Measurements from ENCODE around the gene KCNK4.
"Not testable (repeated sequence)": the region's sequence is repeated elsewhere in the genome, so short reads cannot be mapped to it uniquely, and the experiment has no call there.

KCNK4 gene
- 0 to 0.19 (median 0.07) reads per million in 3 experiments for total RNA-seq

DNA sequence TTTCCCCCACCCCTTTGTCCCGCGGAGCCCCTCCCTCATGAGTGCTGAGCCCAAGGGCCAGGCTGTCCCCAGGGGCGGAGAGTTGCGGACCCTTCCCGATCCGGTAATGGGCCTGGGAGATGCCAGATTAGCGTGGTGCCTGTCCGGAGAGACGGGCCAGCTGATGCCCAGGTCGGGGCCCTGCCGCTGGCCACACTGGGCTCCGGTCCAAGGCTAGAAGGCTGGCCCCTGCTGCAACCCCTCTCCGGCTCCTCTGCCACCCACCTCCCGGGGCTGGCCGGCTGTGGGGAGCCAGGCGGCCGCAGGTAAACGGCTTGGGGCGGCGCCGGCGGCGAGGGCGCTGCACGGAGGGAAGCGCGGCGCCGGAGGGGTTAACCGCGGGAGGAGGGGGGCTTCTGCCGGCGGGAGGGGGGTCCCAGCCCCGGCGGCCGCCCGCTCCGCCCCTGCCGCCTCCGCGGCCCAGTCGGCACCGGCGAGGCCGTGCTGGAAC is at the start of gene KCNK4:
KCNK4 (plus strand) TSS at position 41 of the 490 bp plus-strand sequence. CDS start 1,717 bp downstream, outside the sequence.
- no peak for DNase-seq

DNA sequence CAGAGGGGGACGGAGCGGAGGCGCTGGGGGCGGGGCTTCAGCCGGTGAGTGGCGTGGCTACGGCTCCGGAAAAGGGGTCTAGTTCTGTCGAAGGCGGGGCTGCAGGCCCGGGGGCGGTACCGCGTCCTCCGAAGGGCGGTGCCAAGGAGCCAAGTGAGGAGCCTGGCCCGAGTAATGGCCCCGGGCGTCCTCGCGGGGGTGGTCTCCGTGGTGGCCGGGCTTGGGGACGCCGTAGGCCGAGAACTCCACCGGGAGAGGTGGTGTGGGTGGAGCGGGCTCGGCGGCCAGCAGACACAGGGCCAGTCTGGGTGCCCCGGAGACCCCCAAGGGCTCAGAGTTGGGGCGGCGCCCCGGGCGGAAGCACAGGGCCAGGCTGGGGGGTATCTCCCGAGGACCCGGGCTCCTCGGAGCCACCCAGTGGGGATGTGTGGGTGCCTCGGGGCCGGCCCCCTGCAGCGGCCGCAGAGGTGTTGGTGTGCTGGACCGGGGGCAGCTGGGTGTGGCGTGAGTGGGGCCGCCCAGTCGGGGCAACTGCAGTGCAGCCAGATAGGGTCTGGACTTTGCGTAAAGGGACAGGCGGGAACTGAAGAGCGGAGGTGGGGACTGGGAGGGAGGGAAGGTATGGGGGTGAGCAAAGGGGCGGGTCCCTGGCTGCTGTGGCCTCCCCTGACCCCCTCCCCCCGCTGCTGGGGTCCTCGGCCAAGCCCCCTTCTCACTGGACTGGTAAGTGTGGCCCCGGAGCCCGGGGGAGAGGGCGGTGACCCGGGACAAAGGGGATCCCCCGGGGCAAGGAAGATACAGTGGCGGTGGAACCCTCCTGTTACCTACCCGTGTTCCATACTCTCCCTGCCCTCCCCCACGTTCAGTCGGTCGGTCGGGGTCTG is 49.4 kb upstream of the KCNK4 start:
- no peak for DNase-seq

DNA sequence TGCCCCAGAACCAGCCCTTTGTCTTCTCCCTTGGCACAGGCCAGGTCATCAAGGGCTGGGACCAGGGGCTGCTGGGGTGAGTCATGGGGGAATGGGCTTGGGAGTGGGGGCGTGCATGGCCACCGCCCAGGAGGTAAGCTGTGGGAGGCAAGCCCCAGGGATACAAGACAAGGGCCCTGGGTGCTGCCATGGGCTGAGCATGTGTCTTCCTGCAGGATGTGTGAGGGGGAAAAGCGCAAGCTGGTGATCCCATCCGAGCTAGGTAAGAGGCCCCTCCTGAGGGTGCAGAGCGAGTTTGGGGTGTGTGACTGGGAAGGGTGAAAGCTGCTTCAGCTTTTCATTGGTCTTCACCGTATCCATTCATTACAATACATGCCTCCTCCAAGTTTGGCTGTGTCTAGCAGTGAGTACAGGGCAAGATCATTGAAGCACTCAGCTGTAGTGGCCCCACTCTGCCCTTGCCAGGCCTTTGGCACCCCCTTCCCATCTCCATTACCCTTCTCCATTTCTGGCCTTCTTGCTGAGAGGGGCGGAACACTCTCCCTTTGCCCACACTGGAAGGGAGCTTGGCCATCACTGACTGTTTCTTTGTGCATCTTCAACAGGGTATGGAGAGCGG is 47.8 kb upstream of the KCNK4 start:
- DNase-seq, result no peak

DNA sequence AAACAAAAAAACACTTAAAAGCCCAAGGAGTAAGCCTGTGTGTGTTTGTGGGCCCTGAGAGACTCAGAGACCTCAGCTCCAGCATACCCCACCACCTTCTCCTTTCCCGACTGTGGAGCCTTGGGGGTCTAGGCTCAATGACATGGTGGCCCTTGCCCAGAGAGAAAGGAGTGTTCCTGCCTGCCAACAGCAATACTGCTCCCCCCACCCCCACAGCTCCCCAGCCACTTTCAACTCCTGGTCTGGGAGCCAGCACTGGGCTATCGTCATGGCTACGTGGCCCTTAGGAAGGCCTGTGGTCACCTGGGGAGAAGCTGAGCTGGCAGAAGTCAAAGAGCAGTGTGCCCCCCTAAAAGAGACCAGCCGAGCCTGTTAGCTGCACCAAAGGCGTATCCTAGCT is 47.0 kb upstream of the KCNK4 start:
- no peak for DNase-seq

DNA sequence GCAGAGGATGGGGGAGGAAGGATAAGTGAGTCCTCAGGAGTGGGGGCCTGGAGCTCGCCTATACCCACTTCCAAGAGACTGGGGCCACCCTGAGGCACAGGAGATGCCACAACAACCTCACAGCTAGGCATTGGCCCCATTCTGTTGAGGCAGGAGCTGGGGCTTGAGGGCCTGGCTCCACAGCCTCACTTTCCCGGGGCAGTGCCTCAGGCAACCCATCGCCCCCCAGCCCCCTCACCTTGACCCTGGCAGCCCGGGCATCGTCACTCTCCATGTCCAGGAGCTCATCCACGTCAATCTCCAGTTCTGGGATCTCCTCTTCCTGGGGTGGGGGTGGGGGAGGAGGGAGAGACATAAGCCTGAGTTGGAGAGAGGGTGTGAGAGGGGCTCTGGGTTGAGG is 46.1 kb upstream of the KCNK4 start:
- no peak for DNase-seq

DNA sequence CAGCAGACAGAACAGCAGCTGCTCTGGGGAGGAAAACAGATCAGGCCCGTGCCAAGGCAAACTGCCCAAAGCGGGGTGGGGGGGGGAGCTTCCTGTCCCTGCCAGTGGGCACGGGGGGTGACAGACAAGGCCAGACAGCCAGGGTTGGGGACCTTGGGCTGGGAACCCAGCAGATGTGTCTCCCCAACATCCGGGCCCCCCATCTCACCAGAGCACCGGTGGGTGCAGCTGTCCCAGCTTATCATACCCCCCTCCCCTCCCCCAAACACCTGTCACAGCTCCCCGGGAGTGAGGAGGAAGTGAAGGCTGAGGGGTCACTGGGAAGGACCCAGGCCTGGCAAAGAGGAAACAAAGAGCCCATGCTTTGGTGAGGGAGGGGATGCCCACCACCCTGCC is 45.7 kb upstream of the KCNK4 start:
- peak; percentile 27 for DNase-seq

DNA sequence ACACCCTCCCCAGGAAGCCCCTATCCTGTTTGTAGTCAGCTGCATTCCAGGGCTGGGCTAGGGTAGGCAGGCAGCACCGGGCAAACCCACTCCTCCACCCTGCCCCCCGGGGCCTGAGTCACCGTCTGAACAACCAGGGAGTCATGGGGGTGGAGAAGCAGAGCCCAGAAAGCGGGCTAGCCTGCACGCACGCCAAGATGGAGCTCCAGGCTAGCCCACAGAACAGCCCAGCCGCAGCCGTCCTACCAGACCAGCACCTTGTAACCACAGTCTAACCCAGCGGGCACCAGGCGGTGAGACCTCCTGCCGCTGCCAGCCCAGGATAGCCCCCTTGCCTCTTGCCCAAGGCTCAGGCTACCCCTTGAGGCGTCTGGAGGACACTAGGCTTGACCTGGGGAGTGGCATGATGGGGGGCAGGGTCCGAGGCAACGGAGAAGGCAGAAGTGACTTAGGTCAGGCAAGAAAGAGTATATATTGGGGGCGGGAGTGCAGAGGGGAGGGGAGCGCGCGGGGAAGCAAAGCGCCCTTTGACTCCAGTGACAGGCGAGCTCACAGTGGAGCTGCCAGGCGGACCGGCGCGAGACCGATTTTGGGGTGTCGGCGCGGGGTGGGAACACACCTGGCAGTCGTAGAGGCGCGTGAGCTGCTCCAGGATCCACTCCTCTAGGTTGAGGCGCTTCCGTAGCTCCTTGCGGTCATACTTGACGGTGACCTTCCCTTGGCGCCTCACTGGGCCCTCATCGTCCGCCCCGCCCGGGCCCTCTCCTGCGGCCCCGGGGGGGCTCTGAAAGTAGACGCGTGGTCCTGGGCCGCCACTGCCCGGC is 45.1 kb upstream of the KCNK4 start:
- peak; percentile 30 for DNase-seq

DNA sequence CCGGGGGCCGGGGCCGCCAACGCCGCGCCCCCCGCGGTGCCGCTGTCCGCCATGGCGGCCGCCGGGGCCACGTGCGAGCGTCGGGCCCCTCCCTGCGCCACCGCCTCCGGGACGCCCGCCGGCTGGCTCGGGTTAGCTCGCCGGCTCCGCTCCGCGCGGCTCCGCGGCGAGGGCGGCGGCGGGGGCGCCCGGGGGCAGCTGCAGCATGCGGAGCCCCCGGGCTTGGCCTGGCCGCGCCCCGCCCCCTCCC is 44.6 kb upstream of the KCNK4 start:
- DNase-seq, result not testable (repeated sequence)

DNA sequence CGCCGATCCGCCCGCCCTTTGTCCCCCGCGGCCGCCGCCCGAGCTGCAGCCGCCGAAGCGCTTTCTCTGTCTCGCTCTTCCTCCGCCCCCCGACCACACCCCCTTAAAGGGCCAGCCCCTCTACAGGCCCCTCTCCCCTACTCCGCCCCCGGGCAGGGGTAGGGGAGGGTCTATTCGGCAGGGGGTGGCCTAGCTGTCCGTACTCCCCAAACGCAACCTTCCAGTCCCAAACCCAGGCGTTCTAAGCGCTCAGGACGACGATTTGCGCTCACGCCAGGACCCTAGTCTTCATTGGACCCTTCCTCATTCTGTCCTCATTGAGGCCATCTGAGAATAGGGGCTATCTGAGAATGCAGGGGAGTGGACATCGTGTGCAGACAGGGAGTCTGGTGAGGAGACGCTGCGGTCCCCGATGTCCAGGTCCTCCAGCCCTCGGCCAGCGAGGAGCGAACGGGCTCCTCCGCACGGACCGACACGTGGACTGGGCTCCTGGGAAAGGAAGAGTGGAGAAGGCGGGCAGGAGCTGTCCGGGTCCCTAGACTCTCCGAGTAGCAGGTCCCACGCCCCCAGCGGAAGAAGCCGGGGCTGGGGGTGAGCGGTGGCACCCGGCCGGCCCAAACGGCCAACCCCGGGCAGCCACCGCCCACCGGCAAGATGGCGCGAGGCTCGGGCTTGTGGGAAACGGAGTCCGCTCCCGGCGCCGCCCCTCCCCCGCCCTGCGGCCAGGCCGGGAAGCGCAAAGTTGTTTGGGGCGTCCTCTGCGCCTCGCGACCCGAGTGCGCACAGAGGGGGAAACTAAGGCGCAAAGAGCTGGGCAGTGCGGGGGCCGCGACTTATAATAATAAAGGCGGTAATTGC is 44.0 kb upstream of the KCNK4 start, which contains the start of gene PPP1R14B:
PPP1R14B (minus strand) TSS at position 73 of the 858 bp plus-strand sequence. CDS start 270 bp downstream, outside the sequence.
- peak; percentile 71 for DNase-seq

DNA sequence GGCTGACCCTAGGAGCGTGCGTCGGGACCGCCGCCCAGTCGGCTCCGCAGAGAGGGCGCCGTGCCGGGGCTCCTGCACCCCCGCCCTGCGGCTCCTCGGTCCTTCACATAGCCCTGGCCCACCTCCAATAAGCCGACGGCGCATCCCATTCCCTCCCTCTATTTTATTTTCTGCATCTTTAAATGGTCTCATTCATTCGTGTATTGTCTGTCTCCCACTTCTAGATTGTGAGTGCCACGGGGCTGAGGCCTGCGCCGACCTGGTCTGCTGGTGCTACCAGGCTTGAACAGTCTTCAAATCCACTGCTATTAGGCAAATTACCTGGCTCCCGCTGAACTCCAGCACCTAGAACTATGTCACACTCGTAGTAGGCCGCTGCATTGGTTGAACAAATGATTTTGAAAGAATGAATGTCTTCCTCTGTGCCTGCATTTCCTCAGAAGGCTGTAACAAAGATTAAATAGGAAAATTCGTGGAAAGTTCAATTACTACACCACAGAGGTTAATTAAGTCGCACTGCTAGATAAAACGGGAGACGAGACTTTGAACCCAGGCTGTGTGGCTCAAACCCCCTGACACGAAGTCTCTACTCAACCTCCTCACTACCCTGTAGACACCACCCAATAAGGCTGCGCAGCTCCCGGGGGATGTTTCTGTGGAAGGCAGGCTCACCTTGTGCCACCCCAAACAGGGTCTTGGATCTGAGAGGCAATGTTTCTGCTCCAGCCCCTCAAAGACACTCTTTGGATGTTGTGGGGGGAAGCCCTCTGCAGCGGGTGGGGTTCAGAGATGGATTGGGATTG is 43.2 kb upstream of the KCNK4 start:
- DNase-seq, result no peak

DNA sequence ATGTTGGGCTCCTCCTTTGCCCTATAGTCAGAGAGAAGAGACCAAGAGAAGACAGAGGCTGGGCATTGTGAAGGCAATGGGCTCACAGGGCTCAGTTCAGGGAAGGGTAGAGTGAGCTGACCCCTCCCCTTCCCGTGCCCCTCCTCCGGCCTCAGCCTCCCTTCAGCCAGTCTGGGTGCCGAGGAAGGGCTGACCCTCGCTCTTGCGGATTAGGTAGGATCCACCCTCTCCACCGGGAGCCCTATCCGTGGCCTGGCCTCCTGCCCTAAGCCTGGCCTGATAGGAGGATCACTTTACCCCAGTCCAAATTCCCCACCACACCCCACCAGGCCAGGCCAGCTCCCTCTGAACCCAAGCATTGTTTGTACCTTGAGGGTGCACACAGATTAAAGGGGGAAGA is 42.5 kb upstream of the KCNK4 start:
- no peak for DNase-seq

DNA sequence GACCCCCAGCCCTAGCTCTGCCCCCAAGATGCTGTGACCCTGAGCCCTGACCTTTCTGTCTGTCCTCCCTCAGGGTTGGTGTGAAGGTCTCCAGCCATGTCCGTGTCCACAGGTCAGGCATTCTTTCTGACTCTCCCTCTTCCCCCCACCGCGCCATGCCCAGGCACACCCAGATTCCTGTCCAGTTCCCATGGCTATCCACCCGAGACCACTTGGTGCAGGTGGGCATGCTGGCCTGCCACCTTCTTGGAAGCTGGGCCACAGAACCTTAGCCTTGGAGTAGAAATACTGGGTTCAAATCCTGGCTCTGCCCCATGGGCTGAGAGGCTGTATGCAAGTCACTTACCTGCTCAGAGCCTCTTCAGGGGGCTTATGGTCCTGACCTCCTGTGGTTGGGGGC is 42.1 kb upstream of the KCNK4 start:
- DNase-seq, result no peak

DNA sequence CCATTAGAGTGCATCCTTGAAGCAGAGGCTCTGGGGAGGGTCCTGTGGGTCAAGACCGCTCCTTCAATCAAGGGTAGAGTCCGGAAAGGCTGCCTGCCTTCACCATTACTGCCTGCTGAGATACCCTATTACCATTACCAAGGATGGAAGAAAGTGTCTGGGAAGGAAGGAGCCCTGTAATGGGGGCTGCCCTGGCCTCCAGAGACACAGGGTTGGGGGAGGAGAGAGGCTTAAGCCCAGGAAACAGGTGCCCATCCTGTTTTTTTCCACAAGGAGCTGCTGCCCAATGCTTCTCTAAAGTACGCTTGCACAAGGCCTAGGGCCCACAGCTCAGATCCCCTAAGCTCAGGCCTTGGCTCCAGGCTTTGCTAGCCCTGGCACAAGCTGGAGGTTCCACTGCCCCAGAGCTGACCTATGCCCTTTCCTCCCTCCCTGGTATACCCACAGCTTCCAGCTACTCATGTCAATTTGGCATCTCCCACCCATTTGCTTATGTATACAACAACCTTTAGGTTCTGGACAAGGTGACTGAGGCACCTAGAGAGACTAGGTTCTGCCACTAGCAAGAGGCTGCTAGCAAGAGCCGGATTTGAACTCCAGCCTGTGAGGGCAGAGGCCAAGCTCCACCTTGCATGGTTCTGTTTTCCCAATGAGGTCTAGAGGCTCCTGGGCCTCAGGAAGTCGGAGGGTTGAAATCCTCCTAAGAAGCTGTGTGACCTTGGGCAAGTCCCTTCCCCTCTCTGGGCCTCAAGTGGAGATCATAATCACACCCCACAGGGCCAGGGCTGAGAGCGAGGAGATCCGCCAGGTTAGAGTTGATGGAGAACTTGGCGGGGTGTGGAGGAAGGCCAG is 41.3 kb upstream of the KCNK4 start:
- no peak for DNase-seq

DNA sequence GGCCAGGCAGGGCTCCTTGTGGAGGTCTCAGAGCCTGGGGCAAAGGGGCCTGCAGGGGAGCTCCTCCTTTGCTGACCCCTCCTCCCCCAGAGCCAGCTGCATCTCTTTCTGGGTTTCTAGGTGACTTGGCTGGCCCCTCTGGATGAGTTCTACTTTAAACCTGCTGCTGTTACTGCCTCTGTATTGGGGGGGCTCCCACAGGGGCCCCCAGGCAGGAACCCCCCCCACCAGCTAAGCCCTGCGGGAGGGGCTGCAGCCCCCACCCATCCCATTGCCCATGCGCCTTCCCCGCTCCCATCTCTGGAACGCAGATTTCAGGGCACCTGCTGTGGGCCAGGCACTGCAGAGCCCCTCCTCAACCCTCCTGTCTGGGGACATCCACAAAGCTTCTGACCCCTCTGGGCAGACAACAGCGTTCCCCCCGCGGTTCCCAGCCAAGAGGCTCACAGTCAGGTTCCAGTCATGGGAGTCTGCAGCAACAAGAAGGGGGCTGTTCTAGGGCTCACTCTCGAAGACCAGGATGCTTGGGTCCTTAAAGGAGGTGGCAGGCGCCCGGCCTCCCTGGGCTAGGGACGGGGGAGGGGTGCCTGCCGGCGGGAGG is 40.6 kb upstream of the KCNK4 start:
- DNase-seq, result no peak

DNA sequence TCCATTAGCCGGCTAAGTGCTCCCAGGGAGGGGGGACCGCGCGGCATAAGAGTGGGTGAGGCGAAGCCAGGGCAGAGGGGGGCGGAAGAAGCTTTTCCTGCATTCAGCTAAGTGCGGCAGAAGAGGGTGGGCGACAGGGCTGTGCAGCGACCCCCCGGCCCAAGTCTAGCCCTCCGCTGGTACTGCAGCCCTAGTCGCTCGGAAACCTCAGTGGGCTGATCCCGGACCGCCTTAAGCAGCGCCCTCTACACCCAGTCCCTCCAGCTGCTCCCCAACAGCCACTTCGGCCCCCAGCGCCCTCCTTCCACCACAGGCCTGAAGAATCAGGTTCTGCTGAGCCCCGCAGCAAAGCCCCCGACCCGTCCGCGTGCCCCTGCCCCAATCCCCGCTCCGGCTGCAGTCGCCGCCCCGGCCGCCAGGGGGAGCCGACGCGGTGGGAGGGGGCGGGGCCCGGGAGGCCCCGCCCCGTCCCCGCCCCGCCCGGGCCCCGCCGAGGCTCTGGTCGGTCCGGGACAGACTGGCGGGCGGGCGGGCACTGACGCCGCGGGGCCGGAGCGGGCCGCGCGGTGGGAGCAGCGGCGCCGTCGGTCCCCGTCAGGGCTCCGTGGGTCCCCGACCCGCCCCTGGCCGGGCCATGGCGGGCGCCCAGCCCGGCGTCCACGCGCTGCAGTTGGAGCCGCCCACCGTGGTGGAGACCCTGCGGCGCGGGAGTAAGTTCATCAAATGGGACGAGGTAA is 39.9 kb upstream of the KCNK4 start, which contains the start of gene PLCB3:
PLCB3 (plus strand) TSS at position 515 of the 737 bp plus-strand sequence; CDS start at position 635, 120 bp downstream.
- DNase-seq, result peak; percentile 47

DNA sequence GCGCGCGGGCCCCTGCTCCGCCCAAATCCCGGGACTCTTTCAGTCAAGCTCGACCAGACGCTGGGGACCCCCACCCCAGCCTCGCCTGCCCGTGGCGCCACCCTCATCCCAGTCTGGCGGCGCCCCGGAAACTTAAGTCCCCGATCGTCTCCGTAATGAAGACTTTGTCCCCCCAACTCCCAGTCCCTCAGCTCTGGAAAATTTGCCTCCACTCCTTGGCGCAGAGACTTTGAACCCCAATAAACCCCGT is 39.4 kb upstream of the KCNK4 start:
- DNase-seq, result no peak

DNA sequence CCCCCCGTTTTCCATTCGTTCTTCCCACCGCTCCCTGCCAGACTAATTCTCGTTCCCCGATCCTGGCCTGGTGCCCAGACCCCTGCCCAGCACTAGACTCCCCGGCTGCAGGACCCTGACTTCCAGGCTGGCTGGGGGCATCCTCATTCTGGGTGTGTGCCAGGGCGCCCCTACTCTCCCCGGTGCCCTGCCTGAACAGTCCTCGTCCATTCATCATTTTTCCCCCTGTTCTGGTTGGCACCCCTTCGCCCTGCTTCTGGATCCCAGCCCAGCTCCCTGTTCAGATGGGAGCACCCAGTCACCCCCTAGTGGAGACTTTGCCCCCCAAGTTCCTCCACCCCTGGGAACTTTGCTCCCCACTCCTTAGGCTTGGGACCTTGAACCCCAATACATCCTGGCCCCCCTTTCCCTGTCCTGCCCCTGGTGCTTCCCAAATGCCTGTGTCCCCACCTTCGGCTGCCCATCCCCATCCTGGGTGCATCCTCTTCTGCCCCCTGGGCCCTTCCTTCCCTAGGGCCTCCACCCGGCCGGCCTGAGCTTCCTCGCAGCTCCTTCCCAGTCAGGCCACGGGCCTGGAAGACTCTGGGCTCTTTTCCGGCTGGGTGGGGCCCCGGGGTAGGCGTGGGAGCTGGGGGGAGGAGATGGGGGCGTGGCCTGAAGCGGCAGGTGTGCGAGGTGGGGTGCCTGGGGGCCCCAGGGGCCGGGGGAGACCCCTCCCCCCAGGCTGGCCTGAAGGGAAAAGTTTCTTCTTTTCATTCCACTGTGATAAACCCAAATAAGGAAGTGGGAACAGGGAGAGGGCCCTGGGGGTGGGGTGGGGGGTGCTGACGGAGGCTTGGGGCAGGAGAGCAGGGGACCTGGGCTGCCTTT is 38.9 kb upstream of the KCNK4 start:
- DNase-seq, result no peak

DNA sequence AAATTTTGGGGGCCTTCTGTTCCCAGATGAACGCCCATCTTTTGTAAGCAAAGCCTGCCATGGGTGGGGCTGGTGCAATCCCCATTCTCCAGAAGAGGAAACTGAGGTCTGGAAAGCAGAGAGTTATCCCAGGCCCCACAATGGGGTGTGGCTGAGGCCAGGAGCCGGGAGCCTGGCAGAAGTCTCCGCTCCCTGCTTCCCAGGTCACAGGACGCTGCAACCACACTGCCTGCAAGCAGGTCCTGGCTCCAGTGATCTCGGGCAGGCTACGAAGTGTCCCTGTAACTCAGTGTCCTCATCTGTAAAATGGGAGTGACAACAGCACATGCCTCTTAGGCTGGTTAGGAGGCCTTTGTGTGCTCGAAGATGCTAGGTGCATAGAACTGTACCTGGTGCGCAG is 38.1 kb upstream of the KCNK4 start:
- DNase-seq, result no peak
